VCaP (cell line): ENCODE results near the gene HDAC4.

Source experiments
- H3K27ac ChIP-seq: fragments of 450-650 bp; 2 replicates; pipeline ENCODE4 v1.5.1; 2017
- CTCF ChIP-seq: fragments of 450-650 bp; conservative IDR thresholded peaks from 2 replicates; pipeline ENCODE4 v1.5.1; 2017; ENCODE audit warnings: mild to moderate bottlenecking, moderate library complexity

Gene HDAC4

DNA sequence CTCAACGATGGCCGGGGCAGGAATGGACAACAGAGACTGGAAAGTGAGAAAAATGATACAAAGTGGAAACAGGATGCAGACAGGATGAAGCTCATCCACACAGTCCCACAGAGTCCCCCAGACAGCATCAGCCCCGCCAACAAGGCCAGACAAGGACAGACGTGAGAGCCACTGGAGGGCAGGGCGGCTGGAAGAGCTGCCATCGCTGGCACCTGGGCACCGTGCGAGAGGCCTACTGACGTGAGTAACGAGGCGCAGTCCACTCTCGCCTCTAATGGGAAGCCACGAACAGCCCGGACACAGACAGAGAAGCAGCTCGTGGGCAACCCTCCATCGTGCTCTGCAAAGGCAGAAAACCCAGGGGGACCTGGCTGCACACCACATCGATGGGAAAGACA, 17.1 kb downstream of the HDAC4 start:
- H3K27ac ChIP-seq, result no peak overlapping the region
- TF ChIP-seq CTCF, result no peak

DNA sequence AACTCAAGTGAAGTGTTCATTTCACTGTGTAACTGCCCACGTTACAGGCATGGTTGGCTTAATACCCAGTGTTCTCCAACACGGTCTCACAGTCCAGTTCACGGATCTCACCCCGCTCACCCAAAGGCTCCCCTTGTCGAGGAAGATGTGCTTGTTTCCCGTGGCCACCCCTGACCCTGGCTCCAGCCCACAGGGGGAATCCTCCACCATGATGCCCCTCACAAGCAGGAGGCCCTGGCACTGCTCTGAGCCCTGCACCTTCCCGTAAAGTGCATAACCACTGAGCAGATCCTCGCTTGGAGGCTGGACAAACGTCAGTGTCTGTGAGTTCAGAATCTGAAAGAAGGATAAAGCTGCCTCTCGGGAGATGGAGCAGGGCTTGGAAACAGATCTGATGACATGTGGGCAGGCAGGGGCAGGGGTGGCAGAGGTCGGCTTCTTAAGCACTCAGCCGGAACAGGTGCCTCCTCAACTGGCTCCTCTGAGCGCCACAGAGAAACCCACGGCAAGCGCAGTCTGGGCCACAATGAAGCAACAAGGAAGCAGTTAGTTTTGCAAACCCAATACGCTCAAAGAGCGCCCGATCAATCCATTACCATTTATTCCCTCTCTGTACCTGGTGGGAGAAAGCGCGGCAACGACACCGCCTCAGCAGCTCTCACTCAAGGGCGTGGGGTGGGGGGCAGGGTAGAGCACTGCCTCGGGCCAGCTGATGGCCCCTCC, 17.6 kb downstream of the HDAC4 start:
- no peak for TF ChIP-seq CTCF
- H3K27ac ChIP-seq, result no peak overlapping the region

DNA sequence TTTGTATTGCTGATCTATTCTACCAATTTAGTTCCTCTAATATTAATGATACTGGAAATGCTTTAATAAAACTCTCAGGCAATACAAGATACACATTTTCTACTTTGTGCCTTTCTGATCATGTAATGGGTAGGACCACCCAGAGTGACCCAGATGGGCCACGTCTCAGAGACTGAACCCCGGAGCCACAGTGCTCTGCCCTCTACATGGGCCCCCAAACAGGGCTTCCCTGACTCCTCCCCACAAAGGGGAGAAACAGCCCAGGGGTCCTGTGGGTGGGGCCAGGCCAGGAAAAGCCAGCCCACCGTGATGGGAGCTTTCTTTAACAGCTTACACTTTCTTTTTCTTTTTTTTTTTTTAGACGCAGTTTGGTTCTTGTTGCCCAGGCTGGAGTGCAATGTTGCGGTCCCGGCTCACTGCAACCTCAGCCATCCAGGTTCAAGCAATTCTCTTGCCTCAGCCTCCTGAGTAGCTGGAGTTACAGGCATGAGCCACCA, 18.4 kb downstream of the HDAC4 start:
- no peak for TF ChIP-seq CTCF
- no peak overlapping the region for H3K27ac ChIP-seq

GRCh38 chr2:239381709-239382134, 19.1 kb downstream of the HDAC4 start:
- H3K27ac ChIP-seq, result no peak overlapping the region
- TF ChIP-seq CTCF, result no peak

DNA sequence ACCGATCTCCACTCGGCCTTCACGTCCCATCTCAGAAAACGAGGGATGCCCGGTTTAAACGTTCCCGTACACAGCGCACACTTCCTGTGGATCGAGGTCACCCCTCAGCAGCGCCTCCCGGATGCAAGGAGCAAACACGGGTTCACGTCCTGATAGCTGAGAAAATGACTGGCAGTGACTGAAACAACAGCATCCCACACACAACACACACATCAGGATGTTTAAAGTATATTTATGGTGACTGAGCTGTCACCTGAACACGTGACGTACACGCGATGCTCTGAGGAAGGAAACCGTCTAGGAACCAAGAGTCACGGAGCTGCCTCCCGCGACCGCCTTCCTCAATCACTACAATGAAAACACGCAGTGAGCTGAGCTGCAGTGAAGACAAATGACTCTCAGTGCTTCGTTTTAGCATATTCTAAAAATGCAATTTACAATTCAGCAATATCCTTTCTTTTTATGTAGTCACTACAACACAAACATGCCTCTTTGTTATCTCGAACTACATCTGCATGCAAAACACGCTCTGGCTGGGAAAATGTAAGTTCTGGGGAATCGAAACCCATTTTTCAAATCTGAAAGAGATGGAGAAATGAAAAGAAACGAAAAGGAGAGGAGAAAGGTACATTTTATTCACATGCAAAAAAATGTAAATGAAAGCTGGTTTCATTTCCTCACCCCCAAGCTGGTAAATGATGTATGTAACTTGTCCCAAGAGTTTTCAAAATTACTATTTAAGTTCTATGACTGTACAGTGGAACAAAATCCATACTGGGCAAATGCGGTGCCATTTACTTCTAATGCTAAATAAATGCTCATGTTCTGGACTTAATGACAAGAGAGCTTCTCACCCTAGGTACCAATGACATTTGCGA, 19.8 kb downstream of the HDAC4 start:
- no peak for TF ChIP-seq CTCF
- no peak overlapping the region for H3K27ac ChIP-seq

DNA sequence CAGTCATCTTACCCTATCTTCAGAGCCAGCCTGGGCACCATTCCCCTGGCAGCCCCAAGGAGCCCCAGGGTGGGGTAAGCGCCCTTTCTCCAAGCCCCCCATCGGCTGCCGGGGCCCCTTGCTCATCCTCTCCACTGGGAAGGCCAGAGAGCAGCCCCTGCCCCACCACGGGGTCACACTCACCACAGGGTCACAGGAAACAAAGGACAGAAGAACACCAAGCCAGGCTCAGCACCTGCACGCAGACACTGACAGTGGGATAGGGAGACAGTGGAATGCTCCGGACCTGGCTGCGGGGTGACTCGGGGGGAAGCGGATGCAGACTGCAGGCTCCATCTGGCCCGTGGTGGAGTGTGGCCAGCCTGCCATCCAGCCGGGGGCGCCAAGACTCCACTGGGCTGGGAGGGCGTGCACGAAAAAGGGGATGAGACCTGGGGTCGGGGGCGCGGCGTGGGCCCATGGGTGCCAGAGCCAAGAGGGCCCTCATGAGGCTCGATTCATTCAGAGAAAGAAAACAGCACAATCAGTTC, 21.1 kb downstream of the HDAC4 start:
- TF ChIP-seq CTCF, result peak; percentile 22; the same call in 1 of the 2 replicates
- H3K27ac ChIP-seq, result no peak overlapping the region

GRCh38 chr2:239378918-239379640, 21.7 kb downstream of the HDAC4 start:
- no peak overlapping the region for H3K27ac ChIP-seq
- no peak for TF ChIP-seq CTCF
